DND-41 (cell line): ENCODE measurements around the gene OSBPL10.

Experiments
- ATAC-seq: fragments of 200-7000 bp; cut with Tn5 transposase; 3 replicates; pipeline ENCODE4 v1.9.1; 2021; ENCODE audit warnings: low read depth; ENCODE audit not compliant: insufficient read depth
- DNase-seq: peaks from one replicate; pipeline ENCODE4 v3.0.0-alpha.2; 2020
- H2AFZ ChIP-seq: 2 replicates; pipeline ENCODE4 v1.6.0; 2012; ENCODE audit warnings: low read depth, low read length
- H3K27ac ChIP-seq: 2 replicates; pipeline ENCODE4 v1.5.1; 2012; ENCODE audit warnings: low read length, inconsistent platforms
- H3K27me3 ChIP-seq: fragments of 200-600 bp; sonication (generic); 2 replicates; pipeline ENCODE4 v1.6.0; 2012; ENCODE audit warnings: low read length, mild to moderate bottlenecking, inconsistent platforms; ENCODE audit not compliant: insufficient read depth, poor library complexity
- H3K36me3 ChIP-seq: 2 replicates; pipeline ENCODE4 v1.5.1; 2012; ENCODE audit warnings: low read length, inconsistent platforms; ENCODE audit not compliant: insufficient read depth
- H3K4me1 ChIP-seq: 2 replicates; pipeline ENCODE4 v1.5.1; 2012; ENCODE audit warnings: mild to moderate bottlenecking, low read length; ENCODE audit not compliant: insufficient read depth
- H3K4me2 ChIP-seq: 2 replicates; pipeline ENCODE4 v1.6.0; 2012; ENCODE audit warnings: mild to moderate bottlenecking, moderate library complexity, low read length, inconsistent platforms; ENCODE audit not compliant: insufficient read depth
- H3K4me3 ChIP-seq, 2 experiments: fragments of 200-600 bp in 1 of 2; shearing (Covaris generic) in 1 of 2; 2 replicates each; pipeline ENCODE4 v1.5.1; 2012 to 2016; ENCODE audit warnings: inconsistent platforms in 2 of 2, low read length in 2 of 2, mild to moderate bottlenecking in 2 of 2, low read depth in 1 of 2, moderate library complexity in 1 of 2
- H3K79me2 ChIP-seq: 2 replicates; pipeline ENCODE4 v1.6.0; 2012; ENCODE audit warnings: low read length, inconsistent platforms; ENCODE audit not compliant: insufficient read depth
- H3K9ac ChIP-seq: 2 replicates; pipeline ENCODE4 v1.6.0; 2012; ENCODE audit warnings: low read depth, mild to moderate bottlenecking, inconsistent platforms, low read length, moderate library complexity
- H3K9me3 ChIP-seq: 2 replicates; pipeline ENCODE4 v1.5.1; 2012; ENCODE audit warnings: low read length, moderate library complexity, mild to moderate bottlenecking, inconsistent platforms; ENCODE audit not compliant: insufficient read depth, severe bottlenecking
- H4K20me1 ChIP-seq: 2 replicates; pipeline ENCODE4 v1.6.0; 2012; ENCODE audit warnings: low read length; ENCODE audit not compliant: insufficient read depth
- EZH2 ChIP-seq: IDR thresholded peaks from 3 replicates; pipeline ENCODE4 v1.6.1; 2012; ENCODE audit warnings: borderline replicate concordance, low read depth, mild to moderate bottlenecking, moderate library complexity, low read length, inconsistent platforms; ENCODE audit not compliant: severe bottlenecking
- TF ChIP-seq, protein P1 (sequence below): IDR thresholded peaks from 2 replicates; pipeline ENCODE4 v1.5.1; 2012; ENCODE audit warnings: borderline replicate concordance, low read length, moderate library complexity, mild to moderate bottlenecking; ENCODE audit not compliant: poor library complexity, severe bottlenecking; ENCODE audit errors: extremely low read depth

The OSBPL10 gene

DNA sequence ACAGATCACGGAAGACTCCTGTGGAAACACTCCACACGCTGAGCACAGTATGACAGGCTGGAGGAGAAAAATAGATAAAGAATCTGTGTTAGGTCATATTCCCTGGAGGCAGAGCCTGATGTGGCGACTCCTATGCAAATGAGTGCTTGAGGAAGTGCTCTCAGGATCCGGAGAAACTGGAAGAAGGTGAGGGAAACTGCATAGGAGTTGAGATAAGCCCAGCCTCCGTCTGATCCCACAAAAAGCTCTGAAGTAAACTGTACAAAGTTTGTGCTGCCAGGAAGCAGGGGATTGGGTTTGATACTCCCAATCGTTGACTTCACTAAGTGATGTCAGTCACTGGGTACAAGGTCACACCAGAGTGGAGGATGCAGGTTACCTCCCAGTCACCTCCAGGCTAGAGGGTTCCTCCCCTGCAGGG is 33.4 kb downstream of the OSBPL10 start:
- Histone ChIP-seq H3K9ac (no peak overlapping the region), H3K4me2 (no peak overlapping the region), H3K36me3 (no peaks in the 10 kb centered on the region), H3K9me3 (no peaks in the 10 kb centered on the region), H3K27me3 (no peaks in the 10 kb centered on the region), H4K20me1 (no peaks in the 10 kb centered on the region), H3K4me3 (no peak overlapping the region), H3K27ac (no peak overlapping the region), H2AFZ (no peak overlapping the region), H3K79me2 (no peaks in the 10 kb centered on the region), H3K4me1 (no peaks in the 10 kb centered on the region)
- ATAC-seq (no peak), DNase-seq (no peak)
- no peak for TF ChIP-seq EZH2
- TF ChIP-seq, protein P1, sequence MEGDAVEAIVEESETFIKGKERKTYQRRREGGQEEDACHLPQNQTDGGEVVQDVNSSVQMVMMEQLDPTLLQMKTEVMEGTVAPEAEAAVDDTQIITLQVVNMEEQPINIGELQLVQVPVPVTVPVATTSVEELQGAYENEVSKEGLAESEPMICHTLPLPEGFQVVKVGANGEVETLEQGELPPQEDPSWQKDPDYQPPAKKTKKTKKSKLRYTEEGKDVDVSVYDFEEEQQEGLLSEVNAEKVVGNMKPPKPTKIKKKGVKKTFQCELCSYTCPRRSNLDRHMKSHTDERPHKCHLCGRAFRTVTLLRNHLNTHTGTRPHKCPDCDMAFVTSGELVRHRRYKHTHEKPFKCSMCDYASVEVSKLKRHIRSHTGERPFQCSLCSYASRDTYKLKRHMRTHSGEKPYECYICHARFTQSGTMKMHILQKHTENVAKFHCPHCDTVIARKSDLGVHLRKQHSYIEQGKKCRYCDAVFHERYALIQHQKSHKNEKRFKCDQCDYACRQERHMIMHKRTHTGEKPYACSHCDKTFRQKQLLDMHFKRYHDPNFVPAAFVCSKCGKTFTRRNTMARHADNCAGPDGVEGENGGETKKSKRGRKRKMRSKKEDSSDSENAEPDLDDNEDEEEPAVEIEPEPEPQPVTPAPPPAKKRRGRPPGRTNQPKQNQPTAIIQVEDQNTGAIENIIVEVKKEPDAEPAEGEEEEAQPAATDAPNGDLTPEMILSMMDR: no peak

DNA sequence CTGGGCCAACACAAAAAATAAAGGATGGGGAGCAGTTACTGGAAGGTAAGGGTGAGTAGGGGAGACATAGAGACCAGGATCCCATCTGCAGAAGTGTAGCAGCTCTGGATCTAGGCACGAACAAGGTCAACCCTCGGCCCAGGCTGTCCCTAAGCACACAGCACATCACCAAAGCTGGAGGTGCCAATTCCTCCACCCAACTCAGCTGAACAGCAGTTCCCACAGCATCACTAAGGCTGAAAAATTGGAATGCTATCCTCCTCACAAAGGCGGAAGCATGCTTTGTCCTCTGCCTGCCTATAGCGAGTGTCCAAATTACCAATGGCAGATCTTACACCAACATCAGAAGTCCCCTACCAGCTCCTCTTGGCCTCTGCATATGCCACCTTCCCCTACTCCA is 33.9 kb downstream of the OSBPL10 start:
- Histone ChIP-seq H3K36me3 (no peaks in the 10 kb centered on the region), H3K27ac (no peak overlapping the region), H3K9me3 (no peaks in the 10 kb centered on the region), H2AFZ (no peak overlapping the region), H3K79me2 (no peaks in the 10 kb centered on the region), H3K4me1 (no peaks in the 10 kb centered on the region), H3K9ac (no peak overlapping the region), H4K20me1 (no peaks in the 10 kb centered on the region), H3K27me3 (no peaks in the 10 kb centered on the region), H3K4me2 (no peak overlapping the region), H3K4me3 (no peak overlapping the region)
- ATAC-seq: no peak
- TF ChIP-seq, protein P1: no peak
- no peak for TF ChIP-seq EZH2
- DNase-seq: no peak

DNA sequence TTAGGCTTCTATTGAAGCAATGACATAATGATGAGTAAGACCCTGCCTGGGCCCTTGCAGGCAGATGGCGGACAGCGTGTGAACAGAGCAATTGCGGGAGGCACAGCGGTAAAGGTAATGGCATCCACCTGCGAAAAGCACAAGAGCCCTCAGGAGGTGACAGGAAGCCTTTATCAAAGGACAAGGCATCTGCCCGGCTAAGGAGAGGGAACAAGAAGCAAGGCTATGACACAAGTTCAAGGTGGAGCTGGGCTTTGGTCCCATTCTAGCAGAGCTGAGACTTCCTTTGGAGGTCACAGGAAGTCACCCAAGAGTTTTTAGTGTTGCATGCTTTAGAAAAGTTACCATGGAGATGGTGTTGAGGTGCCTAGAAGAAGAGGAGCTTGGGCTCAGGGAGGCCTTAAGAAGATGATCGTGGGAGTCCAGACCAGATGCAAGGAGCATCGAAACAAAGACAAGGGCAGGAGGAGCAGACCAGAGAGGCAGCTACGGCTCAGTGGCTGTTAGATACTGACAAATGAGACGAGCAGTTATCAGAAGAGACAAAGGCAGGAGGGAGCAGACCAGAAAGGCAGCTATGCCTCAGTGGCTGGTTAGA is 34.5 kb downstream of the OSBPL10 start:
- Histone ChIP-seq H2AFZ (peak overlapping the region; percentile 12; the same call in 1 of the 2 replicates), H3K4me3 (no peak overlapping the region), H3K79me2 (no peaks in the 10 kb centered on the region), H3K4me1 (no peaks in the 10 kb centered on the region), H3K4me2 (no peak overlapping the region), H3K9ac (no peak overlapping the region), H3K9me3 (no peaks in the 10 kb centered on the region), H4K20me1 (no peaks in the 10 kb centered on the region), H3K36me3 (no peaks in the 10 kb centered on the region), H3K27ac (no peak overlapping the region), H3K27me3 (no peaks in the 10 kb centered on the region)
- DNase-seq: no peak
- ATAC-seq: peak; percentile 37; the same call in 1 of the 3 replicates
- TF ChIP-seq EZH2: no peak
- TF ChIP-seq, protein P1: no peak

DNA sequence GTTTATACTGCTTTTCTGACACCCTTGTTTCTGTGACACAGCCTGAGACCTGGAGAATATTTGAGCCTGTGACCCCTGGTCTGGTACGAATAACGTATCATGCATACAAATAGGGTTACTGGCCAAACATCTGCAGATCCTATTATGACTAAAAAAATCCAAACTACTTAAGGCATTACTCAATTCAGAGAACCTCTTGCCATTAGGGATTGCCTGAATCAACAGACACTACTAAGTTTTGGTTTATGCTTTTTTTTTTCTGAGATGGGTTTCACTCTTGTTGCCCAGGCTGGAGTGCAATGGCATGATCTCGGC is 35.4 kb downstream of the OSBPL10 start:
- Histone ChIP-seq H3K79me2 (no peaks in the 10 kb centered on the region), H3K9ac (no peak overlapping the region), H3K27ac (no peak overlapping the region), H3K4me2 (no peak overlapping the region), H2AFZ (no peak overlapping the region), H4K20me1 (no peaks in the 10 kb centered on the region), H3K27me3 (no peaks in the 10 kb centered on the region), H3K4me3 (no peak overlapping the region), H3K9me3 (no peaks in the 10 kb centered on the region), H3K36me3 (no peaks in the 10 kb centered on the region), H3K4me1 (no peaks in the 10 kb centered on the region)
- TF ChIP-seq EZH2: no peak
- TF ChIP-seq, protein P1: no peak
- DNase-seq (no peak), ATAC-seq (no peak)
